Ascending aorta (tissue), 2 donors: ENCODE data around the gene KRTAP7-1. TPM values are rescaled to one million over a fixed set of nuclear protein-coding genes. Genes with fewer than 3 reads are reported as not detected.

Experiments used
- DNase-seq, 2 donors: peaks; one replicate each; pipeline ENCODE4 v3.0.0-alpha.2; 2019; ENCODE audit warnings: low spot score in 2 of 2
- H3K27ac ChIP-seq, 2 donors: fragments of 200-600 bp; sonication (generic); one replicate each; pipeline ENCODE4 v1.5.1; 2016 to 2017; ENCODE audit warnings: mild to moderate bottlenecking in 1 of 2
- H3K27me3 ChIP-seq: fragments of 200-600 bp; sonication (generic); one replicate; pipeline ENCODE4 v1.5.1; 2017
- H3K36me3 ChIP-seq, 2 donors: fragments of 200-600 bp; sonication (generic); one replicate each; pipeline ENCODE4 v1.5.1; 2016
- H3K4me1 ChIP-seq, 2 donors: fragments of 200-600 bp; sonication (generic); one replicate each; pipeline ENCODE4 v1.5.1; 2016 to 2017; ENCODE audit warnings: mild to moderate bottlenecking in 1 of 2
- H3K4me3 ChIP-seq, 2 donors: fragments of 200-600 bp; sonication (generic); one replicate each; pipeline ENCODE4 v1.5.1; 2016 to 2017; ENCODE audit warnings: mild to moderate bottlenecking in 1 of 2
- H3K9me3 ChIP-seq, 2 donors: fragments of 200-600 bp; sonication (generic); one replicate each; pipeline ENCODE4 v1.5.1; 2016
- intact Hi-C: fragments of 100-400 bp; cut with DNase I; formaldehyde crosslinking; loops from one replicate; pipeline ENCODE4 v1.15.1; 2023
- total RNA-seq: library from RNA; depleted of rRNA; stranded (reverse); fragments of >200 nt; gene quantifications from one replicate; pipeline ENCODE4 v1.1.0, GENCODE V29; 2016
- TF ChIP-seq, protein P1 (sequence below), 3 experiments: fragments of 200-600 bp in 2 of 3; fragments of 450-650 bp in 1 of 3; sonication (generic) in 2 of 3; IDR thresholded peaks; one replicate each; pipeline ENCODE4 v1.5.1; 2016 to 2019; ENCODE audit warnings: antibody characterized with exemption in 3 of 3, mild to moderate bottlenecking in 1 of 3, moderate library complexity in 1 of 3

The KRTAP7-1 gene
- total RNA-seq, 1 donor from 2014 or later, result not detected

DNA sequence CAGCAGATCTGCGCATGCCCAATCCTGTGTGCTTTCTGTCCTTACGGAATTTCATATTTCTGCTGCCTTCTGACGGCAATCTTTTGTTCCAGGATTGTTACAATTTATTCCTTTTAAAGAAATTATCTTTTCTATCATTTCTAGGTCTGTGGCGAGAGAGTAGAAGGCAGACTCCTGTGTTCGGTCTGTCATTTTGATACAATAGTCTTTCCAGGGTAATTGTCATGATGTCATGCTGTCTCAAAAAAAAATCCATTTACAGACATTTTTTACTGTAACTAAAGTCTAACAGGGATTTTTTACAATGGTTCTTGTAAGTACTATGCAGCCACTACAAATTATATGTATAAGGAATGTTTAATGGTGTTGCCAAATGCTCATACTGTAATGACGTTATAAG, 9.0 kb upstream of the KRTAP7-1 start:
- H3K27ac ChIP-seq, result no peak overlapping the region
- H3K4me1 ChIP-seq, result no peaks in the 10 kb centered on the region
- H3K27me3 ChIP-seq, result no peaks in the 10 kb centered on the region
- DNase-seq, result no peak
- TF ChIP-seq, protein P1, sequence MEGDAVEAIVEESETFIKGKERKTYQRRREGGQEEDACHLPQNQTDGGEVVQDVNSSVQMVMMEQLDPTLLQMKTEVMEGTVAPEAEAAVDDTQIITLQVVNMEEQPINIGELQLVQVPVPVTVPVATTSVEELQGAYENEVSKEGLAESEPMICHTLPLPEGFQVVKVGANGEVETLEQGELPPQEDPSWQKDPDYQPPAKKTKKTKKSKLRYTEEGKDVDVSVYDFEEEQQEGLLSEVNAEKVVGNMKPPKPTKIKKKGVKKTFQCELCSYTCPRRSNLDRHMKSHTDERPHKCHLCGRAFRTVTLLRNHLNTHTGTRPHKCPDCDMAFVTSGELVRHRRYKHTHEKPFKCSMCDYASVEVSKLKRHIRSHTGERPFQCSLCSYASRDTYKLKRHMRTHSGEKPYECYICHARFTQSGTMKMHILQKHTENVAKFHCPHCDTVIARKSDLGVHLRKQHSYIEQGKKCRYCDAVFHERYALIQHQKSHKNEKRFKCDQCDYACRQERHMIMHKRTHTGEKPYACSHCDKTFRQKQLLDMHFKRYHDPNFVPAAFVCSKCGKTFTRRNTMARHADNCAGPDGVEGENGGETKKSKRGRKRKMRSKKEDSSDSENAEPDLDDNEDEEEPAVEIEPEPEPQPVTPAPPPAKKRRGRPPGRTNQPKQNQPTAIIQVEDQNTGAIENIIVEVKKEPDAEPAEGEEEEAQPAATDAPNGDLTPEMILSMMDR (IDR thresholded peaks at IDR 0.05), result no peak
- H3K4me3 ChIP-seq, result no peak overlapping the region
- no peaks in the 10 kb centered on the region for H3K36me3 ChIP-seq
- no peaks in the 10 kb centered on the region for H3K9me3 ChIP-seq
- intact Hi-C loops, result no loop called here

- intact Hi-C loops, result no loop called here
- H3K27ac ChIP-seq, result no peak overlapping the region
These were observed 1.7 kb upstream of the KRTAP7-1 start for GRCh38 chr21:30831194-30831765.

DNA sequence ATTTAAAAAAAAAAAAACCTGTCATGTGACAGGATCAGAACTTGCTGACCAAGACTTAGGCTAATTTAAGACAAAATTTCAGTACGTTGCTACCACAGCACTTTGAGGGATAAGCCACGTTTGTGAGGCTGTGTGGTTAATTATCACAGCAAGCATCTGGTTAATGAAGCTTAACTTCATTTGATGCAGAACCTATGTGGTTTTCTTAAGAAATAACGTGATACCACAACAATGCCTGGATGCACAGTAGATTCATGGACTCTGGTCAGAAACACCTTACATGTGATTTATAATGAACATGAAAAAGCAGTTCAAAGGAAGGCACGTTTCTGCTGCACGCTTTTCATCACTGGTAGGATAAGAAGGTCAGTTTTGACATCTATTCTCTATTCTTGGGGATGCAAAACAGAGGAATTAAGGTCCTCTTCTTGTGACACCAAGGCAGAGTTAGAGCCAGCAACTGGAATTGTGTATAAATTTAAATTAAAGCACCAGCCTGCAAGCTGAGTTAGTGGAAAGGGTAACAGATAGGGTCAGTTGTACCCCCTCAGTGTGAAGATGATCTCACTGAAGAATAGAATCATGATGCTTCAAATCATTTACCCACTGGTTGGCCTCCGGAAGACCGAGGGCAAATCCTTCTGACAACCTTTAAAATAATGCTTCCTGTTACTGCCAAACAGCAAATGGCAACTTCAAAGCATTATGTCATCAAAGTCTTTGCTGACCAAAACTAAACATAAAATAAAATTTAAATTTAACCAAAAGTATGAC, 10.5 kb downstream of the KRTAP7-1 start:
- no peaks in the 10 kb centered on the region for H3K36me3 ChIP-seq
- H3K4me1 ChIP-seq, result no peaks in the 10 kb centered on the region
- H3K27ac ChIP-seq, result no peak overlapping the region
- TF ChIP-seq, protein P1 (IDR thresholded peaks at IDR 0.05), result no peak
- H3K9me3 ChIP-seq, result no peaks in the 10 kb centered on the region
- intact Hi-C loops, result no loop called here
- H3K27me3 ChIP-seq, result no peaks in the 10 kb centered on the region
- DNase-seq, result no peak
- H3K4me3 ChIP-seq, result no peak overlapping the region

More at GRCh38 chr21:30831194-30831765, 1.7 kb upstream of the KRTAP7-1 start:
- TF ChIP-seq, protein P1 (IDR thresholded peaks at IDR 0.05), result peak in 1 of 3 experiments; percentile 14
- no peaks in the 10 kb centered on the region for H3K27me3 ChIP-seq
- H3K4me1 ChIP-seq, result no peaks in the 10 kb centered on the region
- no peak for DNase-seq
- H3K36me3 ChIP-seq, result no peaks in the 10 kb centered on the region
- no peak overlapping the region for H3K4me3 ChIP-seq
- H3K9me3 ChIP-seq, result no peaks in the 10 kb centered on the region

DNA sequence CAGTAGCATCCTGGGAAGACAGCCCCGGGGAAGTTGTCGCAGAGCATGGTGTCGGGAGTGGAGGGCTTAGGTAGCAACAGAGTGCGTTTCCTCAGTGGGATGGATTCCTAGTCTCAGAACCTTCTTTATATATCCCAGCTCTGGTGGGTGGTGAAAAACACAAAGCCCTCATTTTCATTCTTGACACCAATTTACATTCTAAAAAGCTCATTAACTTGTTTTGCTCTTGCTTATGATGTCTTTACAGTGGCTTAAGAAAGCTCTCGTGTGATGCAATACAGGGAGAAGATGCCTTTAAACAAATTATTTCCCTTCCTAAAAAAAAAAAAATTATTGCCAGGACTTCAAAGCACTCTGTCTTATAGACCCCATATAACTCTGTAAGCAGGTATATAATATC, 16.4 kb downstream of the KRTAP7-1 start, which contains the start of gene KRTAP8-1:
TSS of gene KRTAP8-1 (minus strand) at position 101 of the 400 bp plus-strand sequence. CDS start at position 47, 54 bp downstream.
- intact Hi-C loops, result no loop called here
- no peaks in the 10 kb centered on the region for H3K9me3 ChIP-seq
- no peak within 1 kb of the TSS for H3K27ac ChIP-seq
- no peak for DNase-seq
- TF ChIP-seq, protein P1 (IDR thresholded peaks at IDR 0.05), result no peak
- no peaks in the 10 kb centered on the region for H3K27me3 ChIP-seq
- H3K36me3 ChIP-seq, result no peaks in the 10 kb centered on the region
- H3K4me1 ChIP-seq, result no peaks in the 10 kb centered on the region
- H3K4me3 ChIP-seq, result no peak within 1 kb of the TSS

GRCh38 chr21:30800605-30801004, 29.0 kb downstream of the KRTAP7-1 start:
- DNase-seq, result no peak
- Histone ChIP-seq H3K9me3 (no peaks in the 10 kb centered on the region), H3K4me3 (no peak overlapping the region), H3K27ac (no peak overlapping the region), H3K27me3 (no peaks in the 10 kb centered on the region), H3K36me3 (no peaks in the 10 kb centered on the region), H3K4me1 (no peaks in the 10 kb centered on the region)
- intact Hi-C loops, result no loop called here
- TF ChIP-seq, protein P1 (IDR thresholded peaks at IDR 0.05), result no peak
